ENCODE results near the gene FMO2.

The FMO2 gene, protein sequence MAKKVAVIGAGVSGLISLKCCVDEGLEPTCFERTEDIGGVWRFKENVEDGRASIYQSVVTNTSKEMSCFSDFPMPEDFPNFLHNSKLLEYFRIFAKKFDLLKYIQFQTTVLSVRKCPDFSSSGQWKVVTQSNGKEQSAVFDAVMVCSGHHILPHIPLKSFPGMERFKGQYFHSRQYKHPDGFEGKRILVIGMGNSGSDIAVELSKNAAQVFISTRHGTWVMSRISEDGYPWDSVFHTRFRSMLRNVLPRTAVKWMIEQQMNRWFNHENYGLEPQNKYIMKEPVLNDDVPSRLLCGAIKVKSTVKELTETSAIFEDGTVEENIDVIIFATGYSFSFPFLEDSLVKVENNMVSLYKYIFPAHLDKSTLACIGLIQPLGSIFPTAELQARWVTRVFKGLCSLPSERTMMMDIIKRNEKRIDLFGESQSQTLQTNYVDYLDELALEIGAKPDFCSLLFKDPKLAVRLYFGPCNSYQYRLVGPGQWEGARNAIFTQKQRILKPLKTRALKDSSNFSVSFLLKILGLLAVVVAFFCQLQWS

DNA sequence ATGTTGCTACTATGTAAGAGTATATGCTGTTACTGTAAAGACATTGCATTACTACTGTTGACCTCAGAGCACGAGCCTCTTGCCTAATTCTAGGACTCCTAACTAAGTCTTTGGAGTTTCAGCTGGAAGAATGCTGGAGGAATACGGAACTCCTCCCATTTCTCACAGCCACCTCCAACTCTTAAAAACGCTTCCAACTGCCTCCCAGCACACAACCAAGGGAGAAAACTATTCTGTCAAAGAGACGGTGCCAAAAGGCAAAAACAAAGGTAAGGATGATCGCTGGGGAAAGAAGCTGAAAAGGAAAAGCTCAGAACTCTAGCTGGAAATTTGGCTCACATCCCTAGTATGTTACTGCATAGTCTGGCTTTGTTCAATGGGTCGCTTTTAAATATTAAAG, at the start of gene FMO2:
FMO2 (plus strand) TSS at position 210 of the 400 bp plus-strand sequence. CDS start 414 bp downstream, outside the sequence.
- DNase-seq = no peak

DNA sequence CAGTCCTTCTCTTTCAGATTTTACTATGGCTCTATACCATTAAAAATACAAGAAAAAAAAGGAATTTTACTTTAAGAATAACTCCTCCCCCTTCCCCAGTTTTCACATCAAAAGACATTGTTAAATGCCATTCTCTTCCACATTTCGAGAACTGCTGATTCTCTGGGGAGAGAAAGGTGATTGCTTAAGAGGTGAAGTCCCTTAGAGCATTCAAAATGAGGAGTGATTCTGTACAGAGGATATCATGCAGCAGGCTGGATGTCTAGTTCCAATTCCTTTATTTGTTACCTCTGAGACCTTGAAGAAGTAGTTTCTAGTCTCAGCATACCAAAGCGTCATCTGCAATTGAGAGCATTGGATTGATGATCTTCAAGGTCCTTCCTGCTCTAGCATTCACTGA, 47.5 kb upstream of the FMO2 start:
- DNase-seq = no peak

DNA sequence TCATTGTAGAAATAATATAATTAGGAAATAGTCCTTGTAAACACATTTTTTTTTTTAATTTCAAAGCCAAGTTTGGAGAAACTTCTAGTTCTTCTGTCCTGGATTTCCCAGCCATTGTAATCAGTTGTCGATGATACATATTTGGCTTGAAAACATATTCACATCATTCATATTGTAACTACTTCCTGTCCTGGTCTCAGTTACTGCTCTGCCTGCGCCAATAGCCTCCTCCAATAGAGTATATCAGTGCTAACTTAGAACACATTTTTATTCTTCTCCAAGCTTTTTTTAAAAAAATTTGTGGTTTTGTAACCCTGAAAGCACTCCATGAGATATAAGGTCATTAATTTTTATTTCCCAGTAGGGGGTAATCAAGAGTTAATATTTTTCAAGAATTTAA, 46.1 kb upstream of the FMO2 start:
- DNase-seq = no peak

DNA sequence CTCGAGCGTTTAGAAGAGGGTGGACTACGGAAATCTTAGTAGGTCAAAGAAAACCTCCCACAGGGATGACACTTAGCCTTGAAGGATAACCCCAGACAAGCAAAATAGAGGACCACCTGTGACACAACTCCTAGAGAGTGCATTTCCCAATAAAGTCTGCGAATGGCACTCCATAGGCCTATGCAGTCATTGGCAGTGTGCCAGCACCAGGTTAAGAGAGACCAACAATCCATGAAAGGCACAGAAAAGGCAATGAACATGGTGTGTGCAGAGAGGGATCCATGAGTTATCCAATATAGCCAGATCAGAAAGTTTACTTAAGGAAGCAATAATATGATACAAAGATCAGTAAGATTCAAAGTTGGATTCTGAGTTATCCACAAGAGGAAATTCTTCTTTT, 45.2 kb upstream of the FMO2 start:
- DNase-seq = no peak

DNA sequence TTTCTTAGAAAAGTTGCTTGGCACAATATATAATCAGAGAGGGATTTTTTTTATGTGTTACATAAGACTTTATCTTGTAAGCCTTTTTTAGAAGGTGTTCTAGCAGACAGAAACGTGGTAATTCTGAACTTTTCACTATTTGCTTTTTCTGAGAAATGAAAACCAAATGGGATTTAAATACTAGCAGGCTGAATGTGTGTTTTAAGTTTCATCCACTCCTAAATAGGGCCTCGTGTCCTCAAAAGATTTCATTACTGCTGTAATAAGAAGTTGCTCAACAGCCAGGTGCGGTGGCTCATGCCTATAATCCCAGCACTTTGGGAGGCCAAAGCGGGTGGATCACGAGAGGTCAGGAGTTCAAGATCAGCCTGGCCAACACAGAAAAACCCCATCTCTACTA, 44.7 kb upstream of the FMO2 start:
- DNase-seq = no peak

DNA sequence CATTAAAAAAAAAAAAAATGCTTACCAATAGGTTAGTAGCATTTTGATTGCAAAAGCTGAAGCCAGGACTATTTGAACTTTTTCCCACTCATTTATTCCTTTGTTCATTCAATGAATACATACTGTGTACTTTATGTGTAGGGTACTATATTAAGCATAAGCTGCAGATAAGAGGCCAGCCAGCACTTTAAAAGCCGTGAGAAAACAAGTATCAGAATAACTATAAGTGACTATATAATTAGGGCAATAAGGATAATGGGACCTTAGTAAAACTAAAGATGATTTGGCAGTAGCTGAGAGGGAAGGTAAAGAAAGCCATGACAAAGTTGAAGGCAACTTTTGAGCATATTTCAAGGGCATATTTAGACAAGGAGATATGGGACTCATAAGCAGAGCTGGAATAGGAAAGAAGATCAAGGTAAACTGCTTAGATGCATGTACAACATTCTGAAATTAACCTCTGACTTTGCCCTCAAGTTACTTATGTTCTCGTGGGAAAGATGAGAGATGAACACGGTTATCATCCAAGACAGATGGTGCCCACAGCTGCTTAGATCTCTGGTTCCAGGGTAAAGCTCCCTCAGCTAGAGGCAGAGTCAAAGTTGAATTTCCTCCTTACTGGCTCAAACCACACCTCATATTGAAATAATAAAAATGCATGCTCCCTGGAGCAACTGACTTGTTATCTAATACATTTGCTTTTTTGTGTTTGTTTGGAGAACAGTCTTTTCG, 44.0 kb upstream of the FMO2 start:
- no peak for DNase-seq

DNA sequence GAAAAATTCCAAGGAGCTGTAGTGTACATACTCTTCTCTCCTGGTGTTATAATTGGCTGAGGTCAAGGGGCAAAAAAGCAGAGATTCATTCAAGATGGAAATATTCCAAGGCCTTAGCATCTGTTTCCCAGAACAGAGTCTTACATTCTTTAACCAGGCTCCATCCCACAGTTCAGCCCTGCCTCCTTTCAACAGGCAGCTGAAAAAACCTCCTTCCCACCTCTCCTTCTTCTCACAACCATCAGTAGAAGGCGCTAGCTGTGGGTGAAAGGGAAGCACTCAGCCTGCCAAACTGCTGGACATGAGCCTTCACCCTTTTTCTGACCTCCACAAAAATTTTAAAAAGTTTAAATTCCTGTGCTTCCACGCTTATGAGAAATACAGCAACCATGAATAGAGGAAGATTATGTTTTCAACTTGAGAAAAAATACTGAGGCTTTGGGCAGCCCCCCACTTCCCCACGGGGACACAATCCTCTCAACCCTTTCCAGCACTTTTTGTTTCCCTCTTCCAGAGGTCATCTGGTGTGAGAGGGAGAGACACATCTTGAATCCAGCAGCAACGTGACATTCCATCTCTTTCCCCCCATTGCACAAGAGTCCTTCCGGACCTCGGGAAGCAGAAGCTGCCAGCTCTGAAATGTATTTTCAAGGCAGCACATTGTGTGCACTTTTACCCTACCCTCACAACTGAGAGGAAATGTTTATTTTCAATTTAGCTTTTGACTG, 43.2 kb upstream of the FMO2 start:
- no peak for DNase-seq

DNA sequence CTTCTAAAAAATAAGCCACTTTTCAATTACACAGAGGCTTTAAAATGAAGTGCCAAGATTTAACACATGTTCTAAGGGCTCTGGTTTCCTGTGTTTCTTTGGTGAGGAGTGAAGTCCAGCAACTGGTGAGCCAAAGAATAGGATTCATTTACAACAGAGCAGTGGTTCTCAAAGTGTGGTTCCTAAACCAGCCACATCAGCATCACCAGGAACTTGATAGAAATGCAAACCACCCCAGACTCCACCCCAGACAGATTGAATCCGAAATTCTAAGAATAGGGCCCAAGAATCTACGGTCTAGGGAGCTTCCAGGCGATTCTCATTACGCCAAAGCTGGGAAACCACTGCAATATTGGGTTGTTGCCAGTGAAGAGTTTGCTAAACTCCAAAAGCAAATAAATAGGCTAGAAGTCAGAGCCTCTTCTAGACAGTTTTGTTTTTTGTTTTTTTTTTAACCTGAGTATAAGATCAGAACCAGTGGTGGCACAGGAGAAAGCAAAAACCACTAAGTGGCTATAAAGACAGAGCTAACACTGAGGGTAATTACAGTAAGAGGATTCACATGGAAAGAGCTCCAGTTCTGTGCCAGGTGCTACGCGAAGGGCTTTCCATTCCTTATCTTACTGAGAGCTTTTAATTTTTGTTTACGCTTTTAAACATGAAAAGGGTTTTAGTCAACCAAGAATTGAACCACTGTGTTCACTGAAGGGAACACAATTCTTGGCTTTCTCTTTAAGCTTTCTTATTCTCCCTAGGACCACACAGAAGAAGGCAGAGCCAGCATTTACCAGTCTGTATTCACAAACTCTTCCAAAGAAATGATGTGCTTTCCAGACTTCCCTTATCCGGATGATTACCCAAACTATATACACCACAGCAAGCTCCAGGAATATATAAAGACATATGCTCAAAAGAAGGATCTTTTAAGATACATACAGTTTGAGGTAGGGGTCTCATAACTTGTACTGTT, 42.4 kb upstream of the FMO2 start:
- no peak for DNase-seq

DNA sequence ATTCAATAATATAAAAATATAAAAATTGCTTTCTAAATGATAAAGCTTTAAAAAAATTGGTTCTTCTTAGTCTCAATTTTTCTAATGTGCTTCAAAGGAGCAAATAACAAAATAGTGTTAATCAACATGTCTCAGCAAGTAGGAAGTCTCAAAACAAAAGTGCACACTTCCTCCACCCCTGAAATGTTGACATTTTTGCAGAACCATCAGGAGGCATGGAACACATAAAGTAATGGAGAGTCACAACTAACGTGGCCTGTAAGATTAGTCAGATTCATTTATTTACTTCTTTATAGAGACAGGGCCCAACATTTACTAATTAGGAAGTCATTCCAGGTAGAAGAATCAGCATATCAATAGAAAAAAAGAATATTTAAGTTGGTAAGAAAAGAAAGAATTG, 34.9 kb upstream of the FMO2 start:
- DNase-seq = no peak

DNA sequence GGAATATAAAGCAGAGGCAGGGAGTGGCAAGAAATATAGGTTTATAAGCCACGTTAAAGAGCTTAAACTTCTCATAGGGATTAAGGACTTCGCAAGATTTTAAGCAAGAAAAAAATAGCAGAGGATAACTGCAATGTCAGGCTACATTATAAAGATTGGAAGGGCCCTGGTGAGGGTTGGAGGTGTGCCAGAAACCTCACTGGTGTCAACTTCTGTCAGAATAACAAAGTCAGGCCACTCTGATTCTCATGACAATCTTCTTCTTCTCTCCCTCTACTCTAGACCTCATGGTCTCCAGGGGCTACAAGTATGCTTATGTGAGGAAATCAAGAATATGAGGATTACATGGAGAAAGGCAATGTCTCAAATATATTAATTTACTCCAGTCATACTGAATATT, 32.6 kb upstream of the FMO2 start:
- no peak for DNase-seq

DNA sequence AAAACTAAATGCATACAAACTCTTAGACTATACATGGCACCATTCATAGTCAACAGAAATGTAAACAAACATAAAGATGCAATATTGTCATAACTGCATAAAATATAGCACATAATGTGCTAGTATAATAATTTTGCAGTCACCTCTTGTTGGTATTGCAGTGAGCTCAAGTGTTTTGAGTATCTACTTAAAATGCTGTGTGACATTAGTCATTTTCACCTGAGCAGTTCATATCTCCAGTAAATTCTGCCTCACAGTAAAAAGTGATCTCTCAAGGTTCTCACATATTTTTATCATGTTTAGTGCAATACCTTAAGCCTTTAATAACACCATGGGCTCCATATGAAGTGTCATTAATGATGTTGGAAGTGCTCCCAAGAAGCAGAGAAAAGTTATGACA, 29.6 kb upstream of the FMO2 start:
- no peak for DNase-seq

DNA sequence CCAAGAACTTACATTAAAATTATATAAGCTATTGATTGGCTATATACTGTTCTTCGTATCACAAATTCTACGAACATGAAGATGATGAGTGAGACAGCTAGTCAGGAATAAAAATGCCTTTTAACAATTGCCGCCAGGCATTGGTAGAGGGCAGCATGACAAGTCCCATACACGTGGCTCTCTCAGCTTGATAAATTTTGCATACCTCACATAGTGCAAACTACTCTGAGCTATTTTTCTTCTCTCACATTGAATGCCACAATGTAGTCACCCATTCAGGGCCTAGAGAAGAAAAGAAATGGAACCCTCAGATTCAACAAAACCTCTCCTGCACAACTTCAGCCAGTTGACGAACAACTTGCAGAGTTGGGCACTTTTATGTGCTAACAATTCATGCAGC, 27.0 kb upstream of the FMO2 start:
- DNase-seq = no peak

DNA sequence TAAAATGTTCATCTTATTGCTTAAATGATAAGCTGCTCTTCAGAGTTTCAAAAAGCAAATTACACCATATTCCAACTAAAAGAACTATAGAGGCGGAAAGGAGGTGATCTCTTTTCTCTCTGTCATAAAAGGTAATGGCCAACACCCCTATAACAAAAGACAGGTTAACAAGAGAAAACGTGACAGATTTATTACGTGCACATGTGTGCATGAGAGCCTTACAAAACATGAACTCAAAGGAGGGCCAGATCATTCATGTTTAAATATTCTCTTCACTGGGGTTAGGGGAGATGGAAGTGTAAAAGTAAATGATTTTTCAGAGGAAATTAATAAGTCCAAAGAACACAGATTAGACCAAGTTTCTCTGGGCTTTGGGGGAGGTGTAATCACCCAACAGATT, 26.5 kb upstream of the FMO2 start:
- DNase-seq = no peak

DNA sequence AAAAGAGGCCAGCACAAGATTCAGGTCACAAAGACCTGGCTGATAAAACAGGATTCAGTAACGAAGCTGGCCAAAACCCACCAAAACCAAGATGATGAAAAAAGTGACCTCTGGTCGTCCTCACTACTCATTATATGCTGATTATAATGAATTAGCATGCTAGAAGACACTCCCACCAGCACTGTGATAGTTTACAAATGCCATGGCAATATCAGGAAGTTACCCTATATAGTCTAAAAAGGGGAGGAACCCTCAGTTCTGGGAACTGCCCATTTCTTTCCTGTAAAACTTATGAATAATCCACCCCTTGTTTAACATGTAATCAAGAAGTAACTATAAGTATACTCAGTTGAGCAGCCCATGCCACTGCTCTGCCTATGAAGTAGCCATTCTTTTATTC, 26.0 kb upstream of the FMO2 start:
- no peak for DNase-seq

DNA sequence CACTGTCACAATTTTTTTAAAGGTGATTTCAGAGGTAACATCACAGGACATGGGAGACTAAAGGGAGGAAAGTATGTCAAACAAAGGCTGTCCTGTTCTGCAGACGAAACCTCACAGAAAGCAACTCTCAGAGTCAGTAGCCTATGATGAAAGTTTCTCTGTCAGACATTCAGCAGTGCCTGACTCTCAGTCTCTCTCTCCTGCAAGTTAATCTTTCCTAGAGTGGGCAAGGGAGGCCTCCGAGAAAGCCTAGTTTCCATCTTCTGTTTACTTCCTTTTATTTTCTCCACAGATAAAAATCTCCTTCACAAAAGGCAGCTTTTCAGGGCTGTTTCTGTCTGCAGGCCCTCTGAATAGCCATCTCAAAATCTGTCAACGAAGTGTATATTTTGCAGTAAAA, 24.9 kb upstream of the FMO2 start:
- no peak for DNase-seq

DNA sequence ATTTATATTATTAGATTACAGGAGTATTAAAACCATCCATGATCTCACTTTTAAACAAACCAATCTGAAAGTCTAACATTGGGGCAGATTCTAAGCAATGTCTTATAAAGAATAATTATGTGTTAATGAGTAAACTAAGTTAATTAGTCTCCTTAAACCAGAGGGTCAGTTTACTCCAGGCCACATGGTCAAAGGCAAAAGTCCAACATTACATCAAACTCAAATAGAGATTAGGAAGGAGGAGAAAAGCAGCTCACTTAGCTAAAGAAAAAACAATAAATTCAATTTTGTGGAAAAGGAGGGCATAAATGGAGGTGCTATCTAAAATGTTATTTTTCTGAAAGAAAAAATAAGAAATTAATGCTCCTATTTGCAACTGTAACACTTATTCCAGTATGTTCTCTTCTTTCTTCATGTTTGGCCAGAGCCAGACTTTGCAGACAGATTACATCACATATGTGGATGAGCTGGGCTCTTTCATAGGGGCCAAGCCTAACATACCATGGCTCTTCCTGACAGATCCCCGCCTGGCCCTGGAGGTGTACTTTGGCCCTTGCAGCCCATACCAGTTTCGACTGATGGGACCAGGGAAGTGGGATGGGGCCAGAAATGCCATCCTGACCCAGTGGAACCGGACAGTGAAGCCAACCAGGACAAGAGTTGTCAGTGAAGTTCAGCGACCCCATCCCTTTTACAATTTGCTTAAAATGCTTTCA, 24.3 kb upstream of the FMO2 start:
- DNase-seq = no peak

DNA sequence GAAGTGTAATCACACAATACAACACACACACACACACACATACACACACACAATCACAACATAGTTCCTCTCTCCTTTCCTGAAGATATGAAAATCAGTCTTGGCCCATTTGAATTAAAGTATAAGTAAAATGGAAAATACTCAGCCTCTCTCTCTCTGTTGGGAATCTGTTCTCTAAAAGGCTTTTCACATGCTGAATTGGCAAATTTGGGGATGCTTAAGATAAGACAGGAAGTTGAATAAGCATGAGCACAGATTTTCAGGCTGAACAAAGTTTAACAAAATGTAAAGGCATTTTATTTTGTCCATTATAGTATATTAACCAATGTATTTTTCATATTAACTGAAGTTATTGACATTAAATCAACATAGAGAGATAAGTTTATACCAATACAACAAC, 23.7 kb upstream of the FMO2 start:
- DNase-seq = no peak

DNA sequence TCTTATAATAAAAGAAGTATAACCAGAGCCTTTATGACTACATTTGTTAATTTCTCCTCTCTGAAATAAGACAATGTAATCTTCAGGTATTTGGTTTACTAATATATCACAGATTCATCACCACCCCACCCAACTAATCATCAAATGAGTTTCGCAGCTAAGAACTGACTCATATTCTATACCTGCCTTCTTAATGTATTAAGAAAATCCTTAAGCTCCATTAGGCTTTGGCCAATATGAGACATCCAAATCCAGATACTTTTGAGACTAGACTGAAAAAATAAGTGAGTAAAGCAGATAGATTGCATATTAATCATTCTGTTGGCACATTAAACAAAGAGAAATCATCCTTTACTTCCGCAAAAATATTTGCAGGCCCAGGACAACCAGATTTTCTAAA, 18.7 kb upstream of the FMO2 start:
- DNase-seq = no peak

DNA sequence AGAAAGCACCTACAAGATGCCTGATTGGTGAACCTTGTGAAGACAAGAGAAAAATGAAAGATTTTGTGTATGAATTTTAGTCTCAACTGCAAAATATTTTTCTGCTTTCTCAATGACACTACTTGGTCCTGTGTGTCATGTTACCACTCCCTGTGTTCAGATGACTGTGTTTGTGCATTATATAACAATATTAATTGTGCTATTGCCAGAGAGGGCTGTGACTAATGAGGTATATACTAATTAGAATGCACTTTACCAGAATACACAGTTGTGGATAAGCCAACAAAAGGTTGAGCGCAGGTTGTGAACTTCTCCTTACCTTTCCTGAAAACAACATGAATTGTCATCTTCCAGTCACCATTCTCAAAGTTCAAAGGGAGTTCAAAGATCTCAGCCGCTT, 17.3 kb upstream of the FMO2 start:
- no peak for DNase-seq

DNA sequence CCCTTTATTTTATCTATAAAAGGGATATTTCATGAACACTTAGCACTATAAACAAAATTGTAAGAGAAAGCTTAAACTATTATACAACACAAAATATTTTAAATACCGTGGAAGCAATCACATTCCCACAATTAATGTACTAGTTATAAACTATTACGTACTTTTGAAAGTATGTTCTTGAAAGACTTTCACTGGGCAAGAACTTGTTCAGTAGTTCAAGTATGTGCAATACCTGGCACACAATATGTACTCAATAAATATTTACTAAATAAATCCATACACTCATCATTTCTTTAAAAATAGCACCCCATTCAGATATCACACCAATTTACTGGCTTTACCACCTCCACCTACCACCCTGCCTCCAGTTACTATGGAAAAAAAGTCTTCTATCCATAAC, 12.6 kb upstream of the FMO2 start:
- no peak for DNase-seq

DNA sequence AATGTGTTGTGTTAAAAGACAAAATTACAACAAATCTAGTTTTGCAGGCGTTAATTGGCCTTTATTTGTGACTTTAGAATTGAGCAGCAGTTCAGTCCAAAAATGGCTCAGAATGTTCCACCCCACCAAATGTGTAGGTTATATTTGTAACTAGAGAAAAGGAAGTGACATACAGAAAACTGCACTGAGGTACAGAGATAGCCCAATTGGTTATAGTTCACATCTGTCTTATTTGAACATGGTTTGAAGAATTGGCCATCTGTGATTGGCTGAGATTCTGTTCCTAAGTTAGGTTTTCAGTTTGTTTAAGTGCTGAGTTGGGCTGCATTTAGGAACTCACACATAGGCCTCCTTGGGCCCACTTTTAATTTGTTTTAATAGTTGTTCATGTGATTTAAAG, 12.0 kb upstream of the FMO2 start:
- no peak for DNase-seq

Measured in activated CD4-positive, alpha-beta T cell treated with anti-CD3 and anti-CD28 coated beads, Interleukin-2, amount 50 U/mL, for 48 hours (primary cell).